Neural crest cell (in vitro differentiated cells): ENCODE results near the gene GAREM2. TPM values are rescaled to one million over a fixed set of nuclear protein-coding genes. Genes with fewer than 3 reads are reported as not detected.

Source experiments
- DNase-seq: peaks from one replicate; pipeline ENCODE4 v3.0.0; 2021; ENCODE audit warnings: low read depth, mixed read lengths, low spot score
- H3K27ac Mint-ChIP-seq: one replicate; pipeline ENCODE4 v1.8.0; 2021; ENCODE audit warnings: mild to moderate bottlenecking, mixed read lengths; ENCODE audit not compliant: unreplicated experiment
- H3K27me3 Mint-ChIP-seq: 2 replicates; pipeline ENCODE4 v1.8.0; 2021; ENCODE audit warnings: low read depth, mild to moderate bottlenecking, mixed read lengths
- H3K36me3 Mint-ChIP-seq: 2 replicates; pipeline ENCODE4 v1.8.0; 2021; ENCODE audit warnings: low read depth, mild to moderate bottlenecking, mixed read lengths
- H3K4me1 Mint-ChIP-seq: 2 replicates; pipeline ENCODE4 v1.8.0; 2021; ENCODE audit warnings: mixed read lengths
- H3K4me3 Mint-ChIP-seq: one replicate; pipeline ENCODE4 v1.8.0; 2021; ENCODE audit warnings: mild to moderate bottlenecking, mixed read lengths
- H3K9me3 Mint-ChIP-seq: 2 replicates; pipeline ENCODE4 v1.8.0; 2021; ENCODE audit warnings: mixed read lengths
- total RNA-seq: library from RNA; stranded (reverse); gene quantifications from 2 replicates; pipeline ENCODE4 v1.2.1, GENCODE V29; 2021
- TF ChIP-seq, protein P1 (sequence below): fragments of 200-600 bp; sonication (generic); conservative IDR thresholded peaks from 2 replicates; pipeline ENCODE4 v1.5.0; 2021; ENCODE audit warnings: antibody characterized with exemption, mild to moderate bottlenecking

The GAREM2 gene
- total RNA-seq, 1 donor from 2014 or later: 21.8 TPM

DNA sequence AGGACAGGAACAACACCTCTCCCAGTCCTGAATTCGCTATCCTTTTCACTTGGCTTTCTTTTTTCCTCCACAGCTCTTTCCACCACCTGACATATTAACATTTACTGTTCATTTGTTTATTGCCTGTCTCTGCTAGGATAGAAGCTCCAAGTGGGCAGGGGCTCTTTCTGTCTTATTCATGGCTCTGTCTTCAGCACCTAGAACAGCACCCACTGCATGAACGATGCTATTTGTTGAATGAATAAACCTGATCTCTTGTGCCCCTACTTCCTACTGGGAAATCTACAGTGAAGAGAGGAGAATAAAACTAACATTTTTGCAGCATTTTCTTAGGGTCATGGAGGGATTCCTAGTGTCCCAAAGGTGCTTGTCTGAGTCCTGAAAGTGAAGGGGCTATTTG, 24.4 kb upstream of the GAREM2 start:
- no peaks in the 10 kb centered on the region for H3K9me3 Mint-ChIP-seq
- no peak for DNase-seq
- TF ChIP-seq, protein P1, sequence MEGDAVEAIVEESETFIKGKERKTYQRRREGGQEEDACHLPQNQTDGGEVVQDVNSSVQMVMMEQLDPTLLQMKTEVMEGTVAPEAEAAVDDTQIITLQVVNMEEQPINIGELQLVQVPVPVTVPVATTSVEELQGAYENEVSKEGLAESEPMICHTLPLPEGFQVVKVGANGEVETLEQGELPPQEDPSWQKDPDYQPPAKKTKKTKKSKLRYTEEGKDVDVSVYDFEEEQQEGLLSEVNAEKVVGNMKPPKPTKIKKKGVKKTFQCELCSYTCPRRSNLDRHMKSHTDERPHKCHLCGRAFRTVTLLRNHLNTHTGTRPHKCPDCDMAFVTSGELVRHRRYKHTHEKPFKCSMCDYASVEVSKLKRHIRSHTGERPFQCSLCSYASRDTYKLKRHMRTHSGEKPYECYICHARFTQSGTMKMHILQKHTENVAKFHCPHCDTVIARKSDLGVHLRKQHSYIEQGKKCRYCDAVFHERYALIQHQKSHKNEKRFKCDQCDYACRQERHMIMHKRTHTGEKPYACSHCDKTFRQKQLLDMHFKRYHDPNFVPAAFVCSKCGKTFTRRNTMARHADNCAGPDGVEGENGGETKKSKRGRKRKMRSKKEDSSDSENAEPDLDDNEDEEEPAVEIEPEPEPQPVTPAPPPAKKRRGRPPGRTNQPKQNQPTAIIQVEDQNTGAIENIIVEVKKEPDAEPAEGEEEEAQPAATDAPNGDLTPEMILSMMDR: no peak
- H3K4me3 Mint-ChIP-seq: no peak overlapping the region
- H3K27ac Mint-ChIP-seq: no peak overlapping the region
- no peaks in the 10 kb centered on the region for H3K4me1 Mint-ChIP-seq
- no peaks in the 10 kb centered on the region for H3K36me3 Mint-ChIP-seq
- no peaks in the 10 kb centered on the region for H3K27me3 Mint-ChIP-seq

- H3K4me3 Mint-ChIP-seq: no peak overlapping the region
- TF ChIP-seq, protein P1: no peak
- H3K9me3 Mint-ChIP-seq: no peaks in the 10 kb centered on the region
- H3K36me3 Mint-ChIP-seq: peaks cover 2% of the 10 kb centered on the region
- no peaks in the 10 kb centered on the region for H3K4me1 Mint-ChIP-seq
- no peak for DNase-seq
- H3K27me3 Mint-ChIP-seq: no peaks in the 10 kb centered on the region
- H3K27ac Mint-ChIP-seq: no peak overlapping the region
Observed at GRCh38 chr2:26150243-26150642, 22.6 kb upstream of the GAREM2 start.

DNA sequence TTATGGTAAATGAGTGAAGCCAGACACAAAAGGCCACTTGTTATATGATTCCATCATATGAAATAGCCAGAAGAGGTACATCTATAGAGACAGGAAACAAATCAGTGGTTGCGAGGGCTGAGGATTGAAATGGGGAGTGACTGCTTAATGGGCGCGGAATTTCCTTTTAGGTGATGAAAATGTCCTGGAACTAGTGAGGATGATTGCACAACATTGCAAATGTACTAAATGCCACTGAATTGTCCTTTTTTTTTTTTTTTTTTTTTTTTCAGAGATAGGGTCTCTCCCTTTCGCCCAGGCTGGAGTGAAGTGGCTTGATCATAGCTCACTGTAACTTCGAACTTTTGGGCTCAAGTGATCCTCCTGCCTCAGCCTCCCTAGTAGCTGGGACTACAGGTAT, 15.3 kb upstream of the GAREM2 start:
- no peak overlapping the region for H3K4me3 Mint-ChIP-seq
- TF ChIP-seq, protein P1: no peak
- peaks cover 2% of the 10 kb centered on the region for H3K36me3 Mint-ChIP-seq
- peaks cover 3% of the 10 kb centered on the region for H3K9me3 Mint-ChIP-seq
- no peak overlapping the region for H3K27ac Mint-ChIP-seq
- DNase-seq: no peak
- H3K27me3 Mint-ChIP-seq: no peaks in the 10 kb centered on the region
- no peaks in the 10 kb centered on the region for H3K4me1 Mint-ChIP-seq

GRCh38 chr2:26161926-26162325, 11.0 kb upstream of the GAREM2 start:
- no peaks in the 10 kb centered on the region for H3K4me1 Mint-ChIP-seq
- no peak overlapping the region for H3K27ac Mint-ChIP-seq
- DNase-seq: no peak
- no peak overlapping the region for H3K4me3 Mint-ChIP-seq
- peaks cover 3% of the 10 kb centered on the region for H3K9me3 Mint-ChIP-seq
- TF ChIP-seq, protein P1: no peak
- no peaks in the 10 kb centered on the region for H3K36me3 Mint-ChIP-seq
- H3K27me3 Mint-ChIP-seq: no peaks in the 10 kb centered on the region

DNA sequence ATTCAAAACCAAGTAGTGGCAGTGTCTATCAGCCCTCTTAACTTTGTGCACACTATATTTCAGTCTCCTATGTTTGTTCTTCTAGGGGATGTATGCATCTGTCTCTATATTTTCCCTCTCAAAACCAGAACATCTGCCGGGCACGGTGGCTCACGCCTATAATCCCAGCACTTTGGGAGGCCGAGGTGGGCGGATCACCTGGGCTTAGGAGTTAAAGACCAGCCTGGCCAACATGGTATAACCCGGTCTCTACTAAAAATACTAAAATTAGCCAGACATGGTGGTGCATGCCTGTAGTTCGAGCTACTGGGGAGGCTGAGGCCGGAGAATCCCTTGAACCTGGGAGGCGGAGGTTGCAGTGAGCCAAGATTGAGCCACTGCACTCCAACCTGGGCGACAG, 9.9 kb upstream of the GAREM2 start:
- TF ChIP-seq, protein P1: no peak
- Mint-ChIP-seq H3K9me3 (no peaks in the 10 kb centered on the region), H3K4me3 (no peak overlapping the region), H3K27me3 (no peaks in the 10 kb centered on the region), H3K36me3 (no peaks in the 10 kb centered on the region), H3K4me1 (no peaks in the 10 kb centered on the region), H3K27ac (no peak overlapping the region)
- DNase-seq: no peak

DNA sequence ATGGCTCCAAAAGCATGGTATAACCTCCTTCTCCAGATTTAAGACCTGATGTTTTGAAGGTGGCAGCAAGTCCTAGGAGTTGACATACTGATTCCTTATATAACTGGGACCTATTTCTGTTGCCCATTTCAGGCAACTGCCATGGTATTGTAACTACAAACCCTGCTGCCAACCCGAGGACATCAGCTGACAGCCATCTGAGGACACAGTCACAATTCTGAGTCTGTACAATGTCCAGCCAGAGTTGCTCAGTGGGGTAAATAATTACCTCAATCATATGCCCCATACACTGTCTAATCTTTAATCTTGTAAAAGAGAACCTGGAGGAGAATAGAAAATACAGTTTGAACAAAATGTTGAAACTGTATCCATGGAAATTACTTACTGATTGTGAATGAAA, 8.7 kb upstream of the GAREM2 start:
- H3K27me3 Mint-ChIP-seq: no peaks in the 10 kb centered on the region
- H3K36me3 Mint-ChIP-seq: no peaks in the 10 kb centered on the region
- TF ChIP-seq, protein P1: no peak
- H3K27ac Mint-ChIP-seq: no peak overlapping the region
- H3K4me1 Mint-ChIP-seq: no peaks in the 10 kb centered on the region
- DNase-seq: no peak
- H3K9me3 Mint-ChIP-seq: no peaks in the 10 kb centered on the region
- no peak overlapping the region for H3K4me3 Mint-ChIP-seq
